CD4-positive, alpha-beta T cell (primary cell): ENCODE data around the gene PSPH. TPM values are rescaled to one million over a fixed set of nuclear protein-coding genes. Genes with fewer than 3 reads are reported as not detected.
A peak's percentile ranks its signal among the peaks of the same experiment; 100 is the strongest.

Experiments
- ATAC-seq: fragments of 200-7000 bp; cut with Tn5 transposase; one replicate; pipeline ENCODE4 v1.10.0; 2022; ENCODE audit warnings: mild to moderate bottlenecking; ENCODE audit not compliant: poor library complexity
- CTCF ChIA-PET: fragments of 350-600 bp; sonication (Branson Sonifier 250); formaldehyde crosslinking; loops from one replicate; lab custom pipeline; 2021; ENCODE audit warnings: antibody characterized with exemption, inconsistent platforms; lab: Charles Lee
- POLR2A ChIA-PET: fragments of 350-600 bp; sonication (Branson Sonifier 250); formaldehyde crosslinking; loops from one replicate; lab custom pipeline; 2021; ENCODE audit warnings: antibody characterized with exemption, inconsistent platforms; lab: Charles Lee
- DNase-seq, 14 experiments: peaks; one replicate each; pipeline ENCODE4 v3.0.0-alpha.2; 2013 to 2020; ENCODE audit warnings: mixed read lengths in 2 of 14
- H3K27ac ChIP-seq, 2 donors: one replicate each; pipeline versions ENCODE4 v1.5.1 to v1.7.0; 2013; ENCODE audit warnings: low read length in 2 of 2, low read depth in 1 of 2, mild to moderate bottlenecking in 1 of 2
- H3K27me3 ChIP-seq, 2 experiments: 1 replicate in 1 of 2; 2 replicates in 1 of 2; pipeline versions ENCODE4 v1.6.1 to v1.7.0; 2013; ENCODE audit warnings: low read length in 2 of 2, control low read depth in 1 of 2, mild to moderate bottlenecking in 1 of 2, moderate library complexity in 1 of 2; ENCODE audit not compliant: insufficient read depth in 2 of 2, control insufficient read depth in 1 of 2
- H3K36me3 ChIP-seq: one replicate; pipeline ENCODE4 v1.6.1; 2013; ENCODE audit warnings: low read length, control low read depth; ENCODE audit not compliant: insufficient read depth
- H3K4me1 ChIP-seq: one replicate; pipeline ENCODE4 v1.6.1; 2013; ENCODE audit warnings: low read length, control low read depth; ENCODE audit not compliant: insufficient read depth
- H3K4me3 ChIP-seq: one replicate; pipeline ENCODE4 v1.5.1; 2013; ENCODE audit warnings: mild to moderate bottlenecking, low read length, moderate library complexity
- H3K9me3 ChIP-seq, 2 experiments: 1 replicate in 1 of 2; 2 replicates in 1 of 2; pipeline versions ENCODE4 v1.6.1 to v1.7.0; 2013; ENCODE audit warnings: low read length in 2 of 2, mild to moderate bottlenecking in 2 of 2, control low read depth in 1 of 2, moderate library complexity in 1 of 2; ENCODE audit not compliant: control insufficient read depth in 1 of 2, insufficient read depth in 1 of 2
- H3K27ac Mint-ChIP-seq: one replicate; pipeline ENCODE4 v1.8.0; 2020; ENCODE audit warnings: mixed read lengths
- H3K27me3 Mint-ChIP-seq: one replicate; pipeline ENCODE4 v1.8.0; 2021; ENCODE audit warnings: mixed read lengths
- H3K36me3 Mint-ChIP-seq: one replicate; pipeline ENCODE4 v1.8.0; 2021; ENCODE audit warnings: low read depth, mixed read lengths
- H3K4me1 Mint-ChIP-seq: one replicate; pipeline ENCODE4 v1.8.0; 2021; ENCODE audit warnings: low read depth, mixed read lengths
- H3K4me3 Mint-ChIP-seq: one replicate; pipeline ENCODE4 v1.8.0; 2020; ENCODE audit warnings: mild to moderate bottlenecking, mixed read lengths
- H3K9me3 Mint-ChIP-seq: one replicate; pipeline ENCODE4 v1.8.0; 2020; ENCODE audit warnings: mixed read lengths
- intact Hi-C, 2 experiments: fragments of 100-400 bp; cut with DNase I in 1 of 2; cut with micrococcal nuclease in 1 of 2; formaldehyde crosslinking; loops; one replicate each; pipeline versions ENCODE4 v1.15.1 to v1.9.0; 2023 to 2025; cut with DNase I, micrococcal nuclease
- total RNA-seq, 174 experiments: library from RNA in 2 of 174; stranded (reverse) in 2 of 174; gene quantifications; one replicate each; pipeline ENCODE4 v1.2.3 and lab custom pipeline; 2021 to 2026
- TF ChIP-seq, protein P1 (sequence below): fragments of 200-600 bp; IDR thresholded peaks from one replicate; pipeline ENCODE4 v1.8.0; 2022; ENCODE audit warnings: antibody characterized with exemption, mild to moderate bottlenecking

The PSPH gene
- total RNA-seq, 2 experiments from 2014 or later = 1.2 to 1.9 TPM

DNA sequence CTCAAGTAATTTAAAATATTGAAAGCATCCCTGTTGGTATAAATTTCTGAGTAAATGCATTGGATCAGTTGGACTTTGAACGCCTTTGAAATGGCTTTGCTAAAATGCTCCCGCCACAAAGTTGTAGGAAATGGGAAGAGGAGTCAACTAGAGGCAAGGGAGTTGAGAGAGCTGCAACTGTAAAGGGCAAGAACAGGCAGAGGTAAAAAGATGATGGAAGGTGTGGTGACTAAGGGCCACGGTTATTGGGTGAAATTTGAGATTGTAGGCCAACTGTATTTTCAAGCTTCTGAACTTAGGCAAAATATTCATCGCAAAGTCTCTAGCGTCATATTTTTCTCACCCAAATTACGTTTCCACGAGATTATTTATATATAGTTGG is 12.2 kb upstream of the PSPH start:
- Histone ChIP-seq H3K4me1 (peaks cover 25% of the 10 kb centered on the region), H3K27me3 (no peaks in the 10 kb centered on the region), H3K4me3 (peak overlapping the region; percentile 95), H3K27ac (peak overlapping the region; percentile 63 to 82), H3K36me3 (peaks cover 44% of the 10 kb centered on the region), H3K9me3 (no peaks in the 10 kb centered on the region)
- H3K9me3 Mint-ChIP-seq = no peaks in the 10 kb centered on the region
- ChIA-PET POLR2A (interaction anchor here (1.4 to 5.0 kb wide), 6 partner anchors 9 to 1304 kb away, joined by 8 to 55 read pairs (median 19); partner anchors contain the start of genes CCT6A, CHCHD2, LANCL2 and PSPH), CTCF (interaction anchor here (2.1 kb wide), 1 partner anchor 12 kb away, joined by 12 read pairs; the partner anchor contains the start of genes CCT6A and PSPH)
- peaks cover 67% of the 10 kb centered on the region for H3K36me3 Mint-ChIP-seq
- H3K27me3 Mint-ChIP-seq = no peaks in the 10 kb centered on the region
- peak overlapping the region; percentile 95 for H3K27ac Mint-ChIP-seq
- peaks cover 31% of the 10 kb centered on the region for H3K4me1 Mint-ChIP-seq
- TF ChIP-seq, protein P1, sequence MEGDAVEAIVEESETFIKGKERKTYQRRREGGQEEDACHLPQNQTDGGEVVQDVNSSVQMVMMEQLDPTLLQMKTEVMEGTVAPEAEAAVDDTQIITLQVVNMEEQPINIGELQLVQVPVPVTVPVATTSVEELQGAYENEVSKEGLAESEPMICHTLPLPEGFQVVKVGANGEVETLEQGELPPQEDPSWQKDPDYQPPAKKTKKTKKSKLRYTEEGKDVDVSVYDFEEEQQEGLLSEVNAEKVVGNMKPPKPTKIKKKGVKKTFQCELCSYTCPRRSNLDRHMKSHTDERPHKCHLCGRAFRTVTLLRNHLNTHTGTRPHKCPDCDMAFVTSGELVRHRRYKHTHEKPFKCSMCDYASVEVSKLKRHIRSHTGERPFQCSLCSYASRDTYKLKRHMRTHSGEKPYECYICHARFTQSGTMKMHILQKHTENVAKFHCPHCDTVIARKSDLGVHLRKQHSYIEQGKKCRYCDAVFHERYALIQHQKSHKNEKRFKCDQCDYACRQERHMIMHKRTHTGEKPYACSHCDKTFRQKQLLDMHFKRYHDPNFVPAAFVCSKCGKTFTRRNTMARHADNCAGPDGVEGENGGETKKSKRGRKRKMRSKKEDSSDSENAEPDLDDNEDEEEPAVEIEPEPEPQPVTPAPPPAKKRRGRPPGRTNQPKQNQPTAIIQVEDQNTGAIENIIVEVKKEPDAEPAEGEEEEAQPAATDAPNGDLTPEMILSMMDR = no peak
- ATAC-seq (no peak), DNase-seq (no peak)
- H3K4me3 Mint-ChIP-seq = peak overlapping the region; percentile 93
- intact Hi-C loops = loop anchor here in 1 of 2 experiments (10.0 kb wide), 1 partner anchor 499 kb away; no protein-coding TSS in a partner anchor

DNA sequence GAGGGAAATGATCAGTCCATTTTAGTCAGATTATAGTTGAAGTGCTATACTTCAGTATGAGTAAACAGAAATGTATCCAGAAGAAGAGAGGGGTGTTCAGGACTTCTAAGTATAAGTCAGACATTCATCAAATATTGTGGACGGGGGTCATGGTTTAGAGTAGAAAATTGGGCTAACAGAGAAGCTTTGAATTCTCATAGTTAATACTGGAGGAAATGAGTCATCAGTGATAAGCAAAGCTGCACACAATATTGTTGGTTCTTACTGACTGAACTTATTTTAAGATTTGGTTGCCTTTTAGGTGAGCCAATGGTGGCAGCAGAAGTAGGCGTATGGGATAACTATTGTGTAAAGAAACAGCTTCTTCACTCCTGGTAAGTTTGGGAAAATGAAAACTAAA is 11.1 kb upstream of the PSPH start:
- H3K36me3 ChIP-seq = peaks cover 50% of the 10 kb centered on the region
- POLR2A ChIA-PET = interaction anchor here (1.0 to 5.0 kb wide), 3 partner anchors 11 to 61 kb away, joined by 3 to 55 read pairs (median 21); partner anchors contain the start of genes CCT6A and PSPH
- Mint-ChIP-seq H3K27me3 (no peaks in the 10 kb centered on the region), H3K27ac (peak overlapping the region; percentile 76), H3K9me3 (no peaks in the 10 kb centered on the region), H3K4me1 (peaks cover 31% of the 10 kb centered on the region), H3K4me3 (peak overlapping the region; percentile 58), H3K36me3 (peaks cover 79% of the 10 kb centered on the region)
- H3K4me3 ChIP-seq = no peak overlapping the region
- ATAC-seq (no peak), DNase-seq (no peak)
- H3K4me1 ChIP-seq = peaks cover 25% of the 10 kb centered on the region
- H3K27ac ChIP-seq = no peak overlapping the region
- TF ChIP-seq, protein P1 = no peak
- H3K9me3 ChIP-seq = no peaks in the 10 kb centered on the region
- H3K27me3 ChIP-seq = no peaks in the 10 kb centered on the region
- intact Hi-C loops = loop anchor here in 1 of 2 experiments (1.0 to 10.0 kb wide), 2 partner anchors 9 to 498 kb away; no protein-coding TSS in a partner anchor
- CTCF ChIA-PET = interaction anchor here (1.3 kb wide), 1 partner anchor 98 kb away, joined by 4 read pairs; no protein-coding TSS in a partner anchor

DNA sequence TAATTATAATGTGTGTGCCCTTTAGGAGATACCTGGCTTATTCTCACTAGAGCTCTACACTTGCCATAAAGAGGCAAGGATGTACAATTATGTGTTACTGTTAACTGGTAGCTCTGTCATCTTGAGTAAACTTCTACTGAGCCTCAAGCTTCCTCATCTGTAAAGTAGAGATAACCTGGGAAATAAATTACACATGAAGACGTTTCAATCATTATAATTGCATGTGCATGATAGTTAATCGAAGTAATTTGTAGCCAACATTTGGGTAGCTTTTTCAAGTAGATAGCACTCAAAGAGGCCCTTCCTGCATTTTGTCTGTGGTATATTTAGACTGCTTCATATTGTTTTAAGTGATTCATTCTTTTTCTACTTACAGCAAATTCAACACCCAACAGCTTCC is 2.7 kb upstream of the PSPH start:
- H3K4me1 ChIP-seq = peaks cover 27% of the 10 kb centered on the region
- Mint-ChIP-seq H3K36me3 (peaks cover 63% of the 10 kb centered on the region), H3K27ac (peak overlapping the region; percentile 83), H3K4me3 (peak overlapping the region; percentile 63), H3K9me3 (no peaks in the 10 kb centered on the region), H3K4me1 (peaks cover 45% of the 10 kb centered on the region), H3K27me3 (no peaks in the 10 kb centered on the region)
- CTCF ChIA-PET = no interaction called here
- POLR2A ChIA-PET = interaction anchor here (2.0 to 3.3 kb wide), 2 partner anchors 10 to 20 kb away, joined by 5 to 17 read pairs; partner anchors contain the start of gene SUMF2
- DNase-seq (no peak), ATAC-seq (no peak)
- intact Hi-C loops = loop anchor here in 1 of 2 experiments (1.0 to 5.0 kb wide), 5 partner anchors 8 to 687 kb away; partner anchors contain the start of genes CHCHD2, LANCL2, MRPS17 and ZNF713
- no peak overlapping the region for H3K4me3 ChIP-seq
- peaks cover 59% of the 10 kb centered on the region for H3K36me3 ChIP-seq
- TF ChIP-seq, protein P1 = no peak
- H3K27ac ChIP-seq = no peak overlapping the region
- no peaks in the 10 kb centered on the region for H3K9me3 ChIP-seq
- no peaks in the 10 kb centered on the region for H3K27me3 ChIP-seq
